GM13976 (cell line): ENCODE data around the gene TENM4.

Experiments
- DNase-seq: peaks from one replicate; pipeline ENCODE4 v3.0.0; 2012; ENCODE audit warnings: low spot score
- CTCF ChIP-seq: IDR thresholded peaks from 2 replicates; pipeline ENCODE4 v1.5.1; 2012; ENCODE audit warnings: borderline replicate concordance, mild to moderate bottlenecking; ENCODE audit not compliant: insufficient read depth; ENCODE audit errors: extremely low read depth, missing control alignments, control extremely low read depth
- in situ Hi-C: fragments of 300-500 bp; cut with MboI; formaldehyde crosslinking; loops from one replicate; pipeline ENCODE4 v1.12.0; 2022; ENCODE audit warnings: low sequenced_read_pairs, mixed read lengths, inconsistent platforms; ENCODE audit not compliant: unreplicated experiment

The TENM4 gene

GRCh38 chr11:78630561-78631303 is 810.1 kb downstream of the TENM4 start:
- DNase-seq: no peak
- TF ChIP-seq CTCF: no peak
- in situ Hi-C loops: no loop called here

- in situ Hi-C loops: no loop called here
- no peak for DNase-seq
- TF ChIP-seq CTCF: no peak
Measured at GRCh38 chr11:78630155-78630554, 810.7 kb downstream of the TENM4 start.

- no peak for TF ChIP-seq CTCF
- in situ Hi-C loops: no loop called here
Measured at GRCh38 chr11:78622666-78623065, 818.2 kb downstream of the TENM4 start.

GRCh38 chr11:78620159-78620558 is 820.7 kb downstream of the TENM4 start:
- in situ Hi-C loops: no loop called here
- no peak for DNase-seq
- no peak for TF ChIP-seq CTCF

More at GRCh38 chr11:78622666-78623065, 818.2 kb downstream of the TENM4 start:
- DNase-seq: no peak

- no peak for DNase-seq
- TF ChIP-seq CTCF: no peak
- in situ Hi-C loops: no loop called here
Measured at GRCh38 chr11:78615724-78616123, 825.1 kb downstream of the TENM4 start.

- in situ Hi-C loops: no loop called here
- no peak for TF ChIP-seq CTCF
Measured at GRCh38 chr11:78613378-78613813, 827.4 kb downstream of the TENM4 start.

More at GRCh38 chr11:78613378-78613813, 827.4 kb downstream of the TENM4 start:
- DNase-seq: no peak
